ENCODE data around the gene CSMD2. TPM values are rescaled to one million over a fixed set of nuclear protein-coding genes. Genes with fewer than 3 reads are reported as not detected.

CSMD2 gene
- total and polyA plus RNA-seq, 2 of the 4 experiments (the other 2 are of a cell fraction): under 0.01 to 0.36 TPM

- TF ChIP-seq MAFK (IDR thresholded peaks at IDR 0.05; ENCODE audit: low read depth, low read length): no peak
- TF ChIP-seq MAZ (IDR thresholded peaks at IDR 0.05; ENCODE audit: borderline replicate concordance, low read depth, low read length): no peak
- no peak for TF ChIP-seq SMC3 (IDR thresholded peaks at IDR 0.05; ENCODE audit: low read depth, low read length)
- TF ChIP-seq, protein P1, sequence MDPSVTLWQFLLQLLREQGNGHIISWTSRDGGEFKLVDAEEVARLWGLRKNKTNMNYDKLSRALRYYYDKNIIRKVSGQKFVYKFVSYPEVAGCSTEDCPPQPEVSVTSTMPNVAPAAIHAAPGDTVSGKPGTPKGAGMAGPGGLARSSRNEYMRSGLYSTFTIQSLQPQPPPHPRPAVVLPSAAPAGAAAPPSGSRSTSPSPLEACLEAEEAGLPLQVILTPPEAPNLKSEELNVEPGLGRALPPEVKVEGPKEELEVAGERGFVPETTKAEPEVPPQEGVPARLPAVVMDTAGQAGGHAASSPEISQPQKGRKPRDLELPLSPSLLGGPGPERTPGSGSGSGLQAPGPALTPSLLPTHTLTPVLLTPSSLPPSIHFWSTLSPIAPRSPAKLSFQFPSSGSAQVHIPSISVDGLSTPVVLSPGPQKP (IDR thresholded peaks at IDR 0.05; ENCODE audit: borderline replicate concordance, low read depth, low read length): no peak
- TF ChIP-seq POLR2A (IDR thresholded peaks at IDR 0.05; ENCODE audit: low read depth, low read length): no peak
- no peak for TF ChIP-seq RAD21 (IDR thresholded peaks at IDR 0.05; ENCODE audit: low read length)
- TF ChIP-seq, protein P2, sequence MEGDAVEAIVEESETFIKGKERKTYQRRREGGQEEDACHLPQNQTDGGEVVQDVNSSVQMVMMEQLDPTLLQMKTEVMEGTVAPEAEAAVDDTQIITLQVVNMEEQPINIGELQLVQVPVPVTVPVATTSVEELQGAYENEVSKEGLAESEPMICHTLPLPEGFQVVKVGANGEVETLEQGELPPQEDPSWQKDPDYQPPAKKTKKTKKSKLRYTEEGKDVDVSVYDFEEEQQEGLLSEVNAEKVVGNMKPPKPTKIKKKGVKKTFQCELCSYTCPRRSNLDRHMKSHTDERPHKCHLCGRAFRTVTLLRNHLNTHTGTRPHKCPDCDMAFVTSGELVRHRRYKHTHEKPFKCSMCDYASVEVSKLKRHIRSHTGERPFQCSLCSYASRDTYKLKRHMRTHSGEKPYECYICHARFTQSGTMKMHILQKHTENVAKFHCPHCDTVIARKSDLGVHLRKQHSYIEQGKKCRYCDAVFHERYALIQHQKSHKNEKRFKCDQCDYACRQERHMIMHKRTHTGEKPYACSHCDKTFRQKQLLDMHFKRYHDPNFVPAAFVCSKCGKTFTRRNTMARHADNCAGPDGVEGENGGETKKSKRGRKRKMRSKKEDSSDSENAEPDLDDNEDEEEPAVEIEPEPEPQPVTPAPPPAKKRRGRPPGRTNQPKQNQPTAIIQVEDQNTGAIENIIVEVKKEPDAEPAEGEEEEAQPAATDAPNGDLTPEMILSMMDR (conservative IDR thresholded peaks at IDR 0.05; ENCODE audit: low read depth, low read length): no peak
- TF ChIP-seq RCOR1 (IDR thresholded peaks at IDR 0.05; ENCODE audit: insufficient replicate concordance, low read length): no peak
- no peak for TF ChIP-seq RFX5 (IDR thresholded peaks at IDR 0.05; ENCODE audit: low read depth, low read length)
- no peak for TF ChIP-seq CEBPB (IDR thresholded peaks at IDR 0.05; ENCODE audit: low read depth, low read length)
- no peak for TF ChIP-seq CHD1 (IDR thresholded peaks at IDR 0.05; ENCODE audit: low read depth, low read length)
- no peak for TF ChIP-seq FOS (IDR thresholded peaks at IDR 0.05; ENCODE audit: low read depth, low read length)
- no peak for TF ChIP-seq MXI1 (IDR thresholded peaks at IDR 0.05; ENCODE audit: borderline replicate concordance, low read depth, low read length)
- TF ChIP-seq BHLHE40 (IDR thresholded peaks at IDR 0.05; ENCODE audit: low read depth, low read length): no peak
- TF ChIP-seq NFE2L2 (IDR thresholded peaks at IDR 0.05; ENCODE audit: low read depth, low read length): no peak
- TF ChIP-seq, protein P3, sequence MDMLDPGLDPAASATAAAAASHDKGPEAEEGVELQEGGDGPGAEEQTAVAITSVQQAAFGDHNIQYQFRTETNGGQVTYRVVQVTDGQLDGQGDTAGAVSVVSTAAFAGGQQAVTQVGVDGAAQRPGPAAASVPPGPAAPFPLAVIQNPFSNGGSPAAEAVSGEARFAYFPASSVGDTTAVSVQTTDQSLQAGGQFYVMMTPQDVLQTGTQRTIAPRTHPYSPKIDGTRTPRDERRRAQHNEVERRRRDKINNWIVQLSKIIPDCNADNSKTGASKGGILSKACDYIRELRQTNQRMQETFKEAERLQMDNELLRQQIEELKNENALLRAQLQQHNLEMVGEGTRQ (IDR thresholded peaks at IDR 0.05; ENCODE audit: low read depth, low read length): no peak
- Histone ChIP-seq H2BK20ac (ENCODE audit: low read depth, low read length) (no peak overlapping the region), H3K27me3 (ENCODE audit: control insufficient read depth, insufficient read depth, low read length) (no peaks in the 10 kb centered on the region), H3K79me1 (ENCODE audit: low read depth in 1 of 2, low read length in 2 of 2) (no peaks in the 10 kb centered on the region), H2AFZ (replicated peaks; ENCODE audit: low read length, poor library complexity) (no peak overlapping the region), H3K36me3 (ENCODE audit: control insufficient read depth, insufficient read depth, low read length) (no peaks in the 10 kb centered on the region), H3K4me2 (ENCODE audit: low read depth, low read length) (no peak overlapping the region), H3K9me1 (ENCODE audit: insufficient read depth, low read length) (no peaks in the 10 kb centered on the region), H4K20me1 (ENCODE audit: insufficient read depth, low read length) (no peaks in the 10 kb centered on the region), H3K23ac (ENCODE audit: low read depth, low read length) (no peak overlapping the region), H2BK120ac (ENCODE audit: low read depth, low read length) (no peak overlapping the region), H3K9ac (ENCODE audit: low read depth, low read length) (no peak overlapping the region), H3K14ac (replicated peaks; ENCODE audit: low read depth, low read length) (no peak overlapping the region), H3K4me1 (ENCODE audit: control insufficient read depth, insufficient read depth, low read length) (no peaks in the 10 kb centered on the region), H4K5ac (ENCODE audit: low read depth, low read length) (no peak overlapping the region), H2AK5ac (ENCODE audit: low read depth, low read length) (no peak overlapping the region), H4K91ac (ENCODE audit: insufficient read depth, low read depth, low read length) (no peak overlapping the region), H3K9me3 (ENCODE audit: control insufficient read depth, insufficient read depth, low read length) (peaks cover 29% of the 10 kb centered on the region), H3K56ac (ENCODE audit: extremely low read depth, insufficient read depth, low read length) (no peak overlapping the region), H3K4me3 (ENCODE audit: insufficient read depth, low read depth, low read length) (no peak overlapping the region), H3K18ac (ENCODE audit: low read depth, low read length) (no peak overlapping the region), H2BK5ac (ENCODE audit: low read depth, low read length, poor library complexity, severe bottlenecking) (no peak overlapping the region), H4K8ac (ENCODE audit: low read depth in 2 of 2, low read length in 2 of 2) (no peak overlapping the region), H3K27ac (ENCODE audit: insufficient read depth, low read length) (no peak overlapping the region), H2BK15ac (ENCODE audit: low read depth, low read length) (no peak overlapping the region), H3K4ac (ENCODE audit: low read depth, low read length) (no peak overlapping the region), H2AK9ac (replicated peaks; ENCODE audit: low read depth, low read length, poor library complexity) (no peak overlapping the region)
- WGBS, 2 experiments (ENCODE audit: extremely low coverage in 2 of 2, insufficient read length in 1 of 2): 44% methylated on average over 4 of the region's 10 CpGs; no CpG with 5 or more reads in 1 of the 2 experiments
- ATAC-seq (ENCODE audit: low read depth): no peak
- no TSS peak for BruUV-seq (replicated peaks)
- DNase-seq: no peak
- ChIA-PET CTCF (no interaction called here), POLR2A (ENCODE audit: unreplicated experiment) (no interaction called here)
- intact Hi-C loops (cut with micrococcal nuclease): no loop called here
- dilution Hi-C loops (cut with HindIII; ENCODE audit: low sequenced_read_pairs, unreplicated experiment): no loop called here
- in situ Hi-C loops (cut with MboI; ENCODE audit: low sequenced_read_pairs): no loop called here
Observed at GRCh38 chr1:34013136-34013535, 151.9 kb downstream of the CSMD2 start.
